T-helper 9 cell (primary cell): Measurements from ENCODE around the gene PDE1C.
"Not testable (repeated sequence)": the region's sequence is repeated elsewhere in the genome, so short reads cannot be mapped to it uniquely, and the experiment has no call there.

Experiments used
- DNase-seq: peaks from one replicate; pipeline ENCODE4 v3.0.0-alpha.2; 2020

PDE1C gene

GRCh38 chr7:31887006-31887405 is 183.2 kb downstream of the PDE1C start:
- no peak for DNase-seq

- no peak for DNase-seq
Observed at GRCh38 chr7:31885171-31885570, 185.0 kb downstream of the PDE1C start.

GRCh38 chr7:31883761-31884164 is 186.4 kb downstream of the PDE1C start:
- no peak for DNase-seq

GRCh38 chr7:31882187-31882586 is 188.0 kb downstream of the PDE1C start:
- no peak for DNase-seq

- no peak for DNase-seq
Observed at GRCh38 chr7:31878875-31879274, 191.3 kb downstream of the PDE1C start.

GRCh38 chr7:31875424-31875823 is 194.8 kb downstream of the PDE1C start:
- DNase-seq = no peak

GRCh38 chr7:31874631-31875386 is 195.4 kb downstream of the PDE1C start:
- DNase-seq = no peak

- DNase-seq = no peak
Observed at GRCh38 chr7:31873816-31874597, 196.2 kb downstream of the PDE1C start.

- no peak for DNase-seq
Observed at GRCh38 chr7:31872545-31873370, 197.4 kb downstream of the PDE1C start.

GRCh38 chr7:31864646-31865045 is 205.6 kb downstream of the PDE1C start:
- no peak for DNase-seq

- DNase-seq = no peak
Observed at GRCh38 chr7:31860925-31861324, 209.3 kb downstream of the PDE1C start.

GRCh38 chr7:31858055-31858454 is 212.2 kb downstream of the PDE1C start:
- DNase-seq = no peak

GRCh38 chr7:31857172-31857571 is 213.0 kb downstream of the PDE1C start:
- no peak for DNase-seq

- no peak for DNase-seq
Observed at GRCh38 chr7:31856337-31856736, 213.9 kb downstream of the PDE1C start.

GRCh38 chr7:31855530-31855929 is 214.7 kb downstream of the PDE1C start:
- no peak for DNase-seq

- DNase-seq = no peak
Observed at GRCh38 chr7:31853380-31853779, 216.8 kb downstream of the PDE1C start.

- no peak for DNase-seq
Observed at GRCh38 chr7:31852462-31852861, 217.7 kb downstream of the PDE1C start.

- DNase-seq = no peak
Observed at GRCh38 chr7:31851119-31851518, 219.1 kb downstream of the PDE1C start.

- DNase-seq = no peak
Observed at GRCh38 chr7:31850601-31851000, 219.6 kb downstream of the PDE1C start.

- no peak for DNase-seq
Observed at GRCh38 chr7:31850066-31850465, 220.1 kb downstream of the PDE1C start.

- DNase-seq = no peak
Observed at GRCh38 chr7:31835471-31835870, 234.7 kb downstream of the PDE1C start.

GRCh38 chr7:31833625-31834024 is 236.6 kb downstream of the PDE1C start:
- DNase-seq = not testable (repeated sequence)

GRCh38 chr7:31828520-31828919 is 241.7 kb downstream of the PDE1C start:
- no peak for DNase-seq
